ENCODE results near the gene AIFM3. TPM values are rescaled to one million over a fixed set of nuclear protein-coding genes. Genes with fewer than 3 reads are reported as not detected.

The AIFM3 gene
- total RNA-seq, 1 experiment from 2014 or later = 9.7 TPM

DNA sequence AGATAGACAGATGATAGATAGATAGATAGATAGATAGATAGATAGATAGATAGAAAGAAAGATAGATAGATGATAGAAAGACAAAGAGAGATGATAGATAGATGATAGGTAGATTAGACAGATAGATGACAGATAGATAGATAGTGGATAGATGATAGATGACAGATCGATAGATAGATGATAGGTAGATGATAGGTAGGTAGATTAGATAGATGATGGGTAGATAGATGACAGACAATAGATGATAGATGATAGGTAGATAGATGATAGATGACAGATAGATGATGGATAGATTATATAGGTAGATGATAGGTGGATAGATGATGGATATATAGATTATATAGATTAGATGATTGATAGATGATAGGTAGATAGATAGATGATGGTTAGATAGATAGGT is 19.3 kb downstream of the AIFM3 start:
- H3K9ac ChIP-seq (ENCODE audit: low read length) = no peak overlapping the region
- no peak overlapping the region for H3K27ac ChIP-seq (ENCODE audit: low read depth, low read length)
- TF ChIP-seq JUND (IDR thresholded peaks at IDR 0.05) = no peak
- no peak for TF ChIP-seq ZNF274 (IDR thresholded peaks at IDR 0.05; ENCODE audit: low read depth, low read length)
- TF ChIP-seq ELF1 (IDR thresholded peaks at IDR 0.05; ENCODE audit: borderline replicate concordance, low read depth) = no peak
- TF ChIP-seq POLR2AphosphoS5 (IDR thresholded peaks at IDR 0.05; ENCODE audit: low read depth, low read length) = no peak
- no peak for TF ChIP-seq POLR2A (IDR thresholded peaks at IDR 0.05; ENCODE audit: borderline replicate concordance, extremely low read depth, insufficient read depth, insufficient read length)
- TF ChIP-seq EZH2 (IDR thresholded peaks at IDR 0.05) = no peak
- TF ChIP-seq SP1 (IDR thresholded peaks at IDR 0.05; ENCODE audit: low read depth) = no peak
- TF ChIP-seq SRF (IDR thresholded peaks at IDR 0.05; ENCODE audit: low read depth) = no peak
- TF ChIP-seq, protein P1, sequence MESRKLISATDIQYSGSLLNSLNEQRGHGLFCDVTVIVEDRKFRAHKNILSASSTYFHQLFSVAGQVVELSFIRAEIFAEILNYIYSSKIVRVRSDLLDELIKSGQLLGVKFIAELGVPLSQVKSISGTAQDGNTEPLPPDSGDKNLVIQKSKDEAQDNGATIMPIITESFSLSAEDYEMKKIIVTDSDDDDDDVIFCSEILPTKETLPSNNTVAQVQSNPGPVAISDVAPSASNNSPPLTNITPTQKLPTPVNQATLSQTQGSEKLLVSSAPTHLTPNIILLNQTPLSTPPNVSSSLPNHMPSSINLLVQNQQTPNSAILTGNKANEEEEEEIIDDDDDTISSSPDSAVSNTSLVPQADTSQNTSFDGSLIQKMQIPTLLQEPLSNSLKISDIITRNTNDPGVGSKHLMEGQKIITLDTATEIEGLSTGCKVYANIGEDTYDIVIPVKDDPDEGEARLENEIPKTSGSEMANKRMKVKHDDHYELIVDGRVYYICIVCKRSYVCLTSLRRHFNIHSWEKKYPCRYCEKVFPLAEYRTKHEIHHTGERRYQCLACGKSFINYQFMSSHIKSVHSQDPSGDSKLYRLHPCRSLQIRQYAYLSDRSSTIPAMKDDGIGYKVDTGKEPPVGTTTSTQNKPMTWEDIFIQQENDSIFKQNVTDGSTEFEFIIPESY (IDR thresholded peaks at IDR 0.05; ENCODE audit: extremely low read depth, insufficient replicate concordance, low read length) = no peak
- TF ChIP-seq CEBPB (IDR thresholded peaks at IDR 0.05; ENCODE audit: low read depth) = no peak
- TF ChIP-seq RAD21 (IDR thresholded peaks at IDR 0.05; ENCODE audit: low read depth) = no peak
- no TSS peak for BruUV-seq (replicated peaks)
- ATAC-seq (no peak), DNase-seq (ENCODE audit: low read depth, low spot score) (no peak)
- no peaks in the 10 kb centered on the region for H3K27me3 ChIP-seq (ENCODE audit: insufficient read depth, low read length)
- intact Hi-C loops (cut with micrococcal nuclease) = no loop called here
- RAD21 ChIA-PET (ENCODE audit: low non-redundant PET in 1 of 2, low total read pairs in 2 of 2, uncharacterized antibody in 2 of 2, unreplicated experiment in 2 of 2) = no interaction called here
- H3K36me3 ChIP-seq (ENCODE audit: control insufficient read depth in 1 of 2, insufficient read depth in 2 of 2, low read length in 2 of 2) = peaks cover 7 to 9% of the 10 kb centered on the region in 2 experiments; a peak in 1 of 4 replicates
- no peak overlapping the region for H2AFZ ChIP-seq (ENCODE audit: low read depth, low read length, poor library complexity, severe bottlenecking)
- H3K4me1 ChIP-seq (ENCODE audit: control insufficient read depth in 1 of 2, insufficient read depth in 2 of 2, low read length in 2 of 2) = peaks cover 3 to 10% of the 10 kb centered on the region in 2 experiments; a peak in 2 of 4 replicates
- no peaks in the 10 kb centered on the region for H3K9me2 ChIP-seq (ENCODE audit: insufficient read depth)
- POLR2A ChIA-PET = no interaction called here
- CTCF ChIA-PET = no interaction called here
- H3K4me3 ChIP-seq (replicated peaks in 1 of 2; ENCODE audit: low read depth in 1 of 2, low read length in 2 of 2) = no peak overlapping the region
- no peaks in the 10 kb centered on the region for H3K9me3 ChIP-seq (ENCODE audit: control insufficient read depth in 1 of 2, insufficient read depth in 1 of 2, low read depth in 1 of 2, low read length in 2 of 2)
- H3K79me2 ChIP-seq (ENCODE audit: insufficient read depth, low read length) = peaks cover 24% of the 10 kb centered on the region
- no peak overlapping the region for H3K4me2 ChIP-seq (ENCODE audit: low read length)
- no peaks in the 10 kb centered on the region for H4K20me1 ChIP-seq (ENCODE audit: insufficient read depth)
